WTC11 (cell line): Measurements from ENCODE around the gene TNIK.

Experiments used
- ATF2 ChIP-seq: sonication (generic); formaldehyde crosslinking; IDR thresholded peaks from 2 replicates; pipeline ENCODE4 v1.8.1; 2022; ENCODE audit warnings: low read depth, missing genetic modification reagents, borderline replicate concordance
- ATF6 ChIP-seq: sonication (generic); formaldehyde crosslinking; IDR thresholded peaks from 2 replicates; pipeline ENCODE4 v1.8.1; 2023; ENCODE audit warnings: mild to moderate bottlenecking, missing genetic modification reagents
- CBFB ChIP-seq: sonication (generic); formaldehyde crosslinking; IDR thresholded peaks from 2 replicates; pipeline ENCODE4 v1.8.1; 2022; ENCODE audit warnings: mild to moderate bottlenecking, low read depth, missing genetic modification reagents
- CTCF ChIP-seq: fragments of 200-600 bp; IDR thresholded peaks from 2 replicates; pipeline ENCODE4 v1.8.0; 2022; ENCODE audit warnings: antibody characterized with exemption
- E2F4 ChIP-seq: sonication (generic); formaldehyde crosslinking; IDR thresholded peaks from 2 replicates; pipeline ENCODE4 v1.8.1; 2022; ENCODE audit warnings: low read depth, mild to moderate bottlenecking, moderate library complexity, missing genetic modification reagents, borderline replicate concordance
- E2F5 ChIP-seq: sonication (generic); formaldehyde crosslinking; IDR thresholded peaks from 2 replicates; pipeline ENCODE4 v1.8.1; 2022; ENCODE audit warnings: mild to moderate bottlenecking, moderate library complexity, missing genetic modification reagents
- NFYB ChIP-seq: sonication (generic); formaldehyde crosslinking; conservative IDR thresholded peaks from 2 replicates; pipeline ENCODE4 v1.8.0; 2022; ENCODE audit warnings: low read depth, missing genetic modification reagents
- NR2C2 ChIP-seq: sonication (generic); formaldehyde crosslinking; IDR thresholded peaks from 2 replicates; pipeline ENCODE4 v1.8.0; 2022; ENCODE audit warnings: mild to moderate bottlenecking, missing genetic modification reagents
- PRRX2 ChIP-seq: fragments of 250-450 bp; sonication (Bioruptor Pico); IDR thresholded peaks from 2 replicates; pipeline ENCODE4 v1.8.0; 2021; ENCODE audit warnings: mild to moderate bottlenecking
- ZBTB21 ChIP-seq: sonication (generic); formaldehyde crosslinking; IDR thresholded peaks from 2 replicates; pipeline ENCODE4 v1.8.1; 2023; ENCODE audit warnings: mild to moderate bottlenecking, missing genetic modification reagents, borderline replicate concordance
- ZMAT4 ChIP-seq: fragments of 250-450 bp; sonication (Bioruptor Pico); IDR thresholded peaks from 2 replicates; pipeline ENCODE4 v1.9.0; 2021; ENCODE audit warnings: mild to moderate bottlenecking
- TF ChIP-seq, protein P1 (sequence below): sonication (generic); formaldehyde crosslinking; IDR thresholded peaks from 2 replicates; pipeline ENCODE4 v1.8.1; 2023; ENCODE audit warnings: mild to moderate bottlenecking, missing genetic modification reagents

DNA sequence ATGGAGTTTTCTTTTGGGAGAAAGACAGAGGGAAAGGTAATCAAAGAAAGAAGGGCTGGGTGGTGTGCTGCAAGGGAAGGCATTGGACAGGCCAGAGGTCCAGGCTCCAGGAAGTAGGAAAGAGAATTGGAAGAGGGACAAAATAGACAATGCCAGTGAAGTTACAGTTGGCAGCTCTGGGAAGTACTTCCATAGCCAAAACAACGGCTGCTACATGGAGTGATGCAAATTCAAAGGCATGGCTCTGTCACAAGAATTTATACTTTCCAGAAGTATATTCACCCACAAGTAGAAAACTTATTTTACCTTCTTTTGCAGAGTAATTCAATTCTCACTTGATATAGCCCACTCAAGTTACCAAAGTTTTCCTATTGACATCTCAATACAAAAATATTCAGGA, 191.5 kb downstream of the TNIK start:
- TF ChIP-seq CBFB, result no peak
- no peak for TF ChIP-seq ATF6 (CRISPR knock-in tag)
- TF ChIP-seq, protein P1, sequence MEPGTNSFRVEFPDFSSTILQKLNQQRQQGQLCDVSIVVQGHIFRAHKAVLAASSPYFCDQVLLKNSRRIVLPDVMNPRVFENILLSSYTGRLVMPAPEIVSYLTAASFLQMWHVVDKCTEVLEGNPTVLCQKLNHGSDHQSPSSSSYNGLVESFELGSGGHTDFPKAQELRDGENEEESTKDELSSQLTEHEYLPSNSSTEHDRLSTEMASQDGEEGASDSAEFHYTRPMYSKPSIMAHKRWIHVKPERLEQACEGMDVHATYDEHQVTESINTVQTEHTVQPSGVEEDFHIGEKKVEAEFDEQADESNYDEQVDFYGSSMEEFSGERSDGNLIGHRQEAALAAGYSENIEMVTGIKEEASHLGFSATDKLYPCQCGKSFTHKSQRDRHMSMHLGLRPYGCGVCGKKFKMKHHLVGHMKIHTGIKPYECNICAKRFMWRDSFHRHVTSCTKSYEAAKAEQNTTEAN, result no peak
- no peak for TF ChIP-seq ZMAT4 (CRISPR knock-in tag)
- TF ChIP-seq NFYB (CRISPR knock-in tag), result no peak
- TF ChIP-seq PRRX2 (CRISPR knock-in tag), result no peak
- no peak for TF ChIP-seq E2F4 (CRISPR knock-in tag)
- TF ChIP-seq ZBTB21 (CRISPR knock-in tag), result no peak
- TF ChIP-seq CTCF, result no peak
- TF ChIP-seq ATF2 (CRISPR knock-in tag), result no peak
- TF ChIP-seq E2F5 (CRISPR knock-in tag), result no peak
- TF ChIP-seq NR2C2 (CRISPR knock-in tag), result no peak
